MM.1S (cell line): ENCODE measurements around the gene GPC5.

Experiments used
- EZH2 ChIP-seq: fragments of 300-600 bp; sonication (generic); optimal IDR thresholded peaks from 2 replicates; pipeline ENCODE3; 2017; ENCODE audit warnings: low read depth, mild to moderate bottlenecking, antibody characterized with exemption, low read length, mixed read lengths
- EZH2phosphoT487 ChIP-seq: fragments of 300-600 bp; sonication (generic); IDR thresholded peaks from 2 replicates; pipeline ENCODE4 v1.6.1; 2018; ENCODE audit warnings: antibody characterized with exemption, low read length
- TF ChIP-seq, protein P1 (sequence below): fragments of 300-600 bp; sonication (generic); IDR thresholded peaks from 2 replicates; pipeline ENCODE4 v1.5.1; 2016; ENCODE audit warnings: antibody characterized with exemption, low read length, mixed read lengths

DNA sequence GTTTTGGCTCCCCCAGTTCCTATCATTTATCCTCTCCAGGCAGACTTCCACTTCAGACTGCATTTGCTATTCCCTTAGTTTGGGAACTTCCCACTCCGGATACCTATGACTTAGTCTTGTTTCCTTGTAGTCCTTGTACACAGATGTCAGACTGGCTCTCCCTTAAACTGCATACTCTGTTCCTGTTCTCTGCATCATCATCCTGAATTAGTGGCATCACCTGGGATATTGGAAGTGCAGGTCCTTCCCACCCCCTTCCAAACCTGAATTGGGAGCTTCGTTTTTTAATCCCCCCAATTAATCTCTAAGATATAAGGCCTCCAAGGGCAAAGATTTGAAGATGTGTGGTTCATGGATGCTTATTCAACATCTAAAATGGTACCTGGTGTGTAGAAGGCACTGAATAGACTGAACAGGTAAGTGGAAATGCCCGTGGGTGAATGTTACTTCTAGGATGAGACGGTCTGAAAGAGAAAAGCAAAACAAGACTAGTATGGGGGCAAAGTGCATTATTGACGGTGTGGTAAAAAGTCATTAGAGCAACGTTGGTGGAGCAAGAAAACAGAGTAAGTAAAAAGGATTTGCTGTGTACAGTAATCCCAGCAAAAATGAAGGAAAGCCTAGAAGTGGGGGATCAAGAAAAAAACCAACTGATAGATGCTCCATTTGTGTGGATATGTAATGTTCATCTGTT, 41.4 kb upstream of the GPC5 start:
- TF ChIP-seq EZH2 (no peak), EZH2phosphoT487 (no peak)
- TF ChIP-seq, protein P1, sequence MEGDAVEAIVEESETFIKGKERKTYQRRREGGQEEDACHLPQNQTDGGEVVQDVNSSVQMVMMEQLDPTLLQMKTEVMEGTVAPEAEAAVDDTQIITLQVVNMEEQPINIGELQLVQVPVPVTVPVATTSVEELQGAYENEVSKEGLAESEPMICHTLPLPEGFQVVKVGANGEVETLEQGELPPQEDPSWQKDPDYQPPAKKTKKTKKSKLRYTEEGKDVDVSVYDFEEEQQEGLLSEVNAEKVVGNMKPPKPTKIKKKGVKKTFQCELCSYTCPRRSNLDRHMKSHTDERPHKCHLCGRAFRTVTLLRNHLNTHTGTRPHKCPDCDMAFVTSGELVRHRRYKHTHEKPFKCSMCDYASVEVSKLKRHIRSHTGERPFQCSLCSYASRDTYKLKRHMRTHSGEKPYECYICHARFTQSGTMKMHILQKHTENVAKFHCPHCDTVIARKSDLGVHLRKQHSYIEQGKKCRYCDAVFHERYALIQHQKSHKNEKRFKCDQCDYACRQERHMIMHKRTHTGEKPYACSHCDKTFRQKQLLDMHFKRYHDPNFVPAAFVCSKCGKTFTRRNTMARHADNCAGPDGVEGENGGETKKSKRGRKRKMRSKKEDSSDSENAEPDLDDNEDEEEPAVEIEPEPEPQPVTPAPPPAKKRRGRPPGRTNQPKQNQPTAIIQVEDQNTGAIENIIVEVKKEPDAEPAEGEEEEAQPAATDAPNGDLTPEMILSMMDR: no peak
